HG03439 (cell line): ENCODE measurements around the gene ID2.
A peak's percentile ranks its signal among the peaks of the same experiment; 100 is the strongest.

Experiments
- ATAC-seq: cut with Tn5 transposase; IDR thresholded peaks from one replicate; pipeline ENCODE4 v1.9.1; 2021; ENCODE audit warnings: mild to moderate bottlenecking, moderate library complexity; ENCODE audit not compliant: unreplicated experiment

ID2 gene

DNA sequence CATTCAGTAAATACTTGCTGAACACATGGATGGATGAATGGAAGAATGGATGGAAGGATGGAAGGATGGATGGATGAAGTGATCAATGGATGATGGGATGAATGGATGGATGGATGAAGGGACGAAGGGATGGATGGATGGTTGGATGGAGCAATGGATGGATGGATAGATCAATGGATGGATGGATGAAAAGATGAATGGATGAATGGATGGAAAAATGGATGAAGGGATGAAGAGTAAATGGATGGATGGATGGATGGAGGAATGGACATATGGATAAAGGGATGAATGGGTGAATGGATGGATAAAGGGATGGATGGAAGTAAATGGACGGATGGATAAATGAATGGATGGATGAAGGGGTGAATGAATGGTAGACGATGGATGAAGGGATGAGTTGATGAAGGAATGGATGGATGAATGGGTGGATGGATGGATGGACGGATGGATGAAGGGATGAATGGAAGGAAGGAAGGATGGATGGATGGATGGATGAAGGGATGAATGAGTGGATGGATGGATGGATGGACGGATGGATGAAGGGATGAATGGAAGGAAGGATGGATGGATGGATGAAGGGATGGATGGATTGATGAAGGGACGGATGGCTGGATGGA, 13.9 kb upstream of the ID2 start:
- ATAC-seq, result no peak

DNA sequence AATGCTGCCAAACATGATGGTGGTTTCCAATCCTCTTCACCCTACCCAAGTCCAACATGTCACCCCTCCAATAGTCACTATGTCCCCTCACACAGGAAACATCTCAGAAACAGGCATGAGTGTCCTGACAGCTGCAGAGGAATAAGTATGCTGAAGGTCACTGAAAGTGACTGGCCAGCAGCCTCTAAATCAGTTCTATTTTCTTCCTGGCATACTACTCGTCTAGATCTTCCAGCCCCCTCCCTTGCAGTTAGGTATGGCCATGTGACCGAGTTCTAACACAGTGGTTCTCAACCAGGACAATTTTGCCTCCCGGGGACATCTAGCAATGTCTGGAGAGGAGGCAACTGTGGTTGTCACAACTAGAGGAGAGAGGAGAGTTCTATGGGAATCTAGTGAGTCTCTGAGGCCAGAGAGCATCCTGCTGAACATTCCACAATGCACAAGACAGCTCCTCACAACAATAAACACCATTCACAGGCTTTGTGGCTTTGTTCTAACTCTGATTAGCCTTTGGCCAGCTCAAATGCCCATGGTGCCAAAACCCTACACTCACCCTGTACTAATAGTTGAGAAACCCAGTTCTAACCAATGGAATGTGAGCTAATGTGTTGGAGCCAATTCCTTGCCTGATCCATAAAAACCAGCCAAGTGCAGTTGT, 12.6 kb upstream of the ID2 start:
- no peak for ATAC-seq

DNA sequence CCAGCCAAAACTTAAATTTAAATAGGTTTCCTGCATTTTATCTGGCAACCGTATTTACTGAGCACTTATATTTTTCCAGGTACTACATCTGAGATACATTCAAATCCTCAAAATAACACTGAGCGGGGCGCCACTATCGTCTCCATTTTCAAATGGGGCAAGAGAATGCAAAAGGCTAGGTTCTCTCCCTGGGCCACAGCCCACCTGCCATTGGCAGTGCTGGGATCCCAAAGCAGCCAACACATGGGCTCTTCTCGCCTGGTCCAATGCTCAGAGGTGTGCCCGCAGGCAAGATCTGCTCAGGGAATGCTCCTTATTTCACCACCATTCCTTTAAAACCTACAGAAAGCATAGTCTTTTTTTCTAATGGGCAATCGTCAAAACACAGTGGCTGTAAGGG, 11.3 kb upstream of the ID2 start:
- ATAC-seq, result no peak

DNA sequence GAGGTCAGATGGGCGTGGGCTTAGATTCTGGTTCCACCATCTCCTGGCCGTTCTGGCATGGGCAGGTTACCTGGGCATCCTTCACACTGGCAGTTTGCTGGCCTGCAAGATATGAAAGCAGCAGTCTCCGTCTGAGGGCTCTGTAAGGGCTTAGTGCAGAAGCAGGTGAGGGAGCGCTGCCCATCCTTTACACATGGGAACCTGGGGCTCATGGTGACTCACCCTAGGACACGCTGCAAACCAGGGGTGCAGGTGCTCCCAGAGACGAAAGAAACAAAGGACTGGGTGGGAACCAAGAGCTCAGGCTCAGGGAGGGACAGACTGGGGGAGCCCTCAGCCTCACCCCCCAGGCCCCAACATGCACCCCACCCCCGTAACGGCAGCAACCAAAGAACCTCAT, 10.7 kb upstream of the ID2 start:
- ATAC-seq, result no peak

DNA sequence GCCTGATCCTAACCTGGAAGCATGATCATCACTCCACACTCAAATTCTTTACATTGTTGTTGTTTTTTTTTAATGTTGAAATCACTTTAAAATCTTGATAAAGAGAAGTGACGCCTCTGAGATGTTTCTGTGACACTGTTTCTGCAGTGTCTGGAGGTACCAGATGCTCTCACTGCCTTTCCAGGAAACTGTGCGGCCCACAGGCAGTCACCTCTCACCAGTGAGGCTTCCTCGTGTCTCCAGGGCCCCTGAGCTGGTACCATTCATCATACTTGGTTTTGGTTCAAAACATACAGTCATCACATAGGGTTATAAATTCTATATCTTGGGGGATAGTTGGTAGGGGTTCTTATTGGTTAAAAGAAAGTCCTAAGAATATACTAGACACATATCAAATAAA, 10.1 kb upstream of the ID2 start:
- ATAC-seq, result no peak

DNA sequence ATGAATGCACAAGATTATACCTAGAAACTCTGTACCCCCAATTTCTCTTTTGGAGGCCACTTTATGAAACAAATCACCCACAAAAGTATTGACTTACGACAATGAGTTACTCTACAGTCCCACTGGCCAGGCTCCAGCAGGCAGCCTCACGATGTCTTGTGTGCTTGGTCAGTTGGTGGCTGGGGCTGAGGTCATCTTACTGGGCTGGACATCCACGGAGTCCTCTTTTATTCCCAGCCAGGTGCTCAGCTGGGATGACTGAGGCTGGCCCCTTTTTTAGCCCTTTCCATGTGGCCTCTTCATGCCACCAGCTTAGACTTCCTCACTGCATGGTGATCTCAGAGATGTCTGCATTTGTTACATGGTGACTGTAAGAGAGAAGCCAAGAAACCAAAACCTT, 8.9 kb upstream of the ID2 start:
- ATAC-seq, result no peak

DNA sequence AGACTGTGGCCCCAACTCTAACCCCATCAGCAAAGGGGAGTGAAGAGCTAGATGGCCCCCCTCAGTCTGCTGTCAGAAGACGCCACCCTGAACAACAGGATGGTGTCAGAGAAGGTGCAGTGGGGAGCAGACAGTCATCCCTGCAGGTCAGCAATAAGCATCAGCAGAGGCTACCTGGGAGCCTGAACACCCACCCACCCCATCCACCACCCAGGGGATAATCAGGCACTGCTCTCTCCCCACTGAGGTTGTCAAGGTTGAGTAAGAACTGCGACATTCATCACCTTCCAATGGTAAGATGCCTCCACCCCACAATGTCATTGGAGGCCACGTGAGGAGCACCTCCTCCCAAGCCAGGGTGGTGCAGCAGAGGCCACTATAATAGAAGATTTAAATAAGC, 8.5 kb upstream of the ID2 start:
- ATAC-seq, result no peak

DNA sequence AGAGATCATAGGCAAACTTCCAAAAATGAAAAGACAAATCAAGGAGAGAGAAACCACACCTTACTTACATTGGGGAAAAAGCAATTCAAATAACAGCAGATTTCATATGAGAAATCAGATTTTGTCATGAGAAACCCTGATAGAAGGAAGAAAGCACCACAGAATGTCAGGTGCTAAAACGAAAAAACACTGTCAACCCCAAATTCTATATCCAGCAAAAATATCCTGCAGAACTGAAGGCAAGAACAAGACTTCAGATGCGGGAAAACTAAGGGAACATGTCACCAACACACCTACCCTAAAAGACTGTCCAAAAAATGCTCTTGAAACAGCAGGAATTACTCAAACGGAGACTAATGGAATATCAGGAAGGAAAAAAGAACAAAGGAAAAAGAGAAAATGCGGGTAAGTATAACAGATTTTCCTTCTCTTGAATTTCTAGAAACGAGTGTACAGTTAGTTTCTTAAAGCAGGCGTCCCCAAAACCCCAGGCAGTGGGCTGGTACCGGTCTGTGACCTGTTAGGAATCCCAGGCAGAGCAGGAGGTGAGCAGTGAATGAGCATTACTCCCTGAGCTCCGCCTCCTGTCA, 7.3 kb upstream of the ID2 start:
- ATAC-seq, result no peak

DNA sequence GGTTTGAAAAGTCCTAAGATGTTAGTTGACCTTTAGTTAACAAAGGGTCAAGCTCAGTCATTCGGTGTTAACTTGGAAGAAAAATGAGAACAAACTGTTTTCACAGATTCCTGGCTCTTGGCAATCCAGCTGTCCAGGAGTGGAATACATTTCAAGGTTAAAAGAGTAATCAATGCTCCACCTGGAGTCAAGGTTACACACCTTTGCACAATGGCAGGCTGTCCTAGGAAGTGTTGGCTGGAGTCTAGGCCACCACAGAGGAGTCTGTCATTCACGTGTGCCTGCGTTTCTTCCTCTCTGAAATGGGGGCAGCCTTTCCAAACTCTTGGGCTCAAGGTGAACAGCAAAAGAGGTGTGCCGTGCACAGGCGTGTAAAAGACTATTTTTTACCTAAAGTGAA, 6.3 kb upstream of the ID2 start:
- no peak for ATAC-seq

DNA sequence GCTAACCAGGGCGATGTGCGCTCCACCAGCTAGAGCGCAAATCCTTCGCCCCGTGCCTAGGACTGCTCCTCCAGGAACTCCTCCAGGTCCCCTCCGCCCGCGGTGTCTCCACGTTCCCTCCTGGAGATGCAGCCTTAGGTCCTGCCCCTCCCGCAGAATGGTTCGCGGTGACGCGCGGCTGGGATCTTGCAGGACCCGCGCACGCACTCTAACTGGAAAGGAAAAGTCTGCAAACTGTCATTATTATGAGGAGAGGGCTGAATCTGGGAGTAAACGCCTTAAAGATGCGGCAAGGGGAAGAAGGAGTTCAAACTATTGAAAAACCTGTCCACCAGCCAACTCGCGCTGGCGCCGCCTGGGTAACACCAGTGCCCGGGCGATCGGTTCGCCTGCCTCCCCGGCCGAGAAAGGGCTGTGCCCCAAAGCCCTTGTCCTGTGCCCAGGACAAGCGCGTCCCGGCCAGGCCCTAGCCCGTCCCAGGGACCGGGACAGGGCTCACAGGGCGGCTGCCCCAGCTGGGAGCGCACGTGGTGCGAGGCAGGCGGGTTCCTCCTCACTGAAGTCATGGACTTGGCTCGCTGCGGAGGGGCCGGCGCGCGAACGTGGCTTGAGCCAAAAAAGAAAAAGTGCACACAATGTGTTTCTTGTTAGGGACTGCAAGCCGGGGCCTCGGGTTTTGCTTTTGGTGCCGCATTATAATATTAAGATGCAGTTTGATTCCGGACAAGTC, 5.5 kb upstream of the ID2 start:
- ATAC-seq, result no peak

DNA sequence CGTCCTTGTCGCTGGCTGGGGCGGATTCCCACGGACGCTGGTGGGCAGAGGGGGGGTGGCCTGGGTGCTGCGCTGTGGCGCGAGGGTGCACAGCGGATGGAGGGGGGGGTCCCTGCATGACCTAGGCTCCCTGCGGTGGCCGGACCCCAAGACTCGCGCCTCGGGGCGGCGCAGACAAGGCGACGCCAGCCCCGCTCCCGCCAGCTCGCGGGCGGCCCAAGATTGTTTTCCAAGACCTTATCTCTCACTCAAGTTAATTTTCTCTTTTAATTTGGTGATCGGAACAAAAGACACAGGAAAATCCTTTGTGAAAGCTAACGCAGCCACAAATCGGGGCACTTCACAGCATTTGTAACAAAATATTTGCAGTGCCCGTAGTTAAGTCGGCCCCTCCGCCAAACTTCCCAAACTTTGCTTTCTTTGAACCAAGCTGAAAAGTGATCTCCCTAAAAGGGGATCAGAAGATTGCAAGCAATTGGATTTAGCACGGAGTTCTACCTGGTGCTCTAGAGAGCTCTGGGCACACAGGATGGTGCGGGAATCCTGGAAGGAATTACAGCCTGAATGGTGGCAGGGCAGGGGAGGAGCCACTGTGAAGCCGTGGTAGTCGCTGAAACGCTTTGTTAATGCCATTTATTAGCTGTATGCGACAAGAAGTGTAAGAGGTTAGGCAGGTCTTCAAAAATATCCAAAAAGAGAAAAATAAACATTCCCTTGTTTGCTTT, 4.8 kb upstream of the ID2 start:
- no peak for ATAC-seq

DNA sequence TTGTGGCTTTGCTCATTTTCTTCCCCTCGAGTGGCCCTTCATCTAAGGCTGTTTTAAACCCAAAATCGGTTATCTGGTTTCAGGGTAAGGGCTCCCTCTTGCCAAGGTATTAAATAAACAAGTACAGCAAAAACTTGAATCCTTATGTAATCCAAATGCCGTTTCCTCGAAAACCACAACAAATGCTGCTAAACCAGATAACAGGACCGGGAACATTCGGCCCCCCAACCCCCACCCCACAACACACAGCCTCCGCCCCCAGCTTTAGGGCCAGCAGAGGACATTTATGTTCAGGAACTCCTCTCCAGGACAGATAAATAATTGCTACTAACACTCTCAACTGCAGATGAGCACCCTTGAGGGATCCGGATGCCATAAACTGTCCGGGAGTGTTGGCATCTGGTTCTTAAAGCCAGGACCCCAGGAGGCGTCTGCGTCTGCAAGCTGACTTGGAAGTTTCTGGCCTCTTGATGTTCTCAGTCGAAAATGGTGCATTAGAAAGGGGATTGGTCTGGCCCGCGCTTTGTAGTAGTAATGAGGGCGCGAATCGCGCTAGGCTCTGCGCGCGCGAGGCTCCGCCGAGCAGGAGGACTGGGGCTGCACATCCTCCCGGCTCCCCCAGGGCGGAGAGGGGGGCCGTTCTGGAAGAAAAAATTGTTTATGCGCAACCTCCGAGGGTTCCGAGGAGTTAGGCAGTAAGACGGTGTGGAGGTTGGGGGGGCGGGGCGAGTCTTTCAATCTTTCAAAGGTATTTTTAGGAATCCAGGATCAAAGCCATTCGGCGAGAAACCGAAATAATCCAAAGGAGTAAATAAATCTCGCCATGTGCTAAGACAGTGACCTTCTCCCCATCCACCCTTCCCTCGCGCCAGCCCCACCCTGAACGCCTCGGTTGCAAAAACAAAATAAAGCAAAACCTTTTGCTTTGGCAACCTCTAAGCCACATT, 3.9 kb upstream of the ID2 start:
- no peak for ATAC-seq

DNA sequence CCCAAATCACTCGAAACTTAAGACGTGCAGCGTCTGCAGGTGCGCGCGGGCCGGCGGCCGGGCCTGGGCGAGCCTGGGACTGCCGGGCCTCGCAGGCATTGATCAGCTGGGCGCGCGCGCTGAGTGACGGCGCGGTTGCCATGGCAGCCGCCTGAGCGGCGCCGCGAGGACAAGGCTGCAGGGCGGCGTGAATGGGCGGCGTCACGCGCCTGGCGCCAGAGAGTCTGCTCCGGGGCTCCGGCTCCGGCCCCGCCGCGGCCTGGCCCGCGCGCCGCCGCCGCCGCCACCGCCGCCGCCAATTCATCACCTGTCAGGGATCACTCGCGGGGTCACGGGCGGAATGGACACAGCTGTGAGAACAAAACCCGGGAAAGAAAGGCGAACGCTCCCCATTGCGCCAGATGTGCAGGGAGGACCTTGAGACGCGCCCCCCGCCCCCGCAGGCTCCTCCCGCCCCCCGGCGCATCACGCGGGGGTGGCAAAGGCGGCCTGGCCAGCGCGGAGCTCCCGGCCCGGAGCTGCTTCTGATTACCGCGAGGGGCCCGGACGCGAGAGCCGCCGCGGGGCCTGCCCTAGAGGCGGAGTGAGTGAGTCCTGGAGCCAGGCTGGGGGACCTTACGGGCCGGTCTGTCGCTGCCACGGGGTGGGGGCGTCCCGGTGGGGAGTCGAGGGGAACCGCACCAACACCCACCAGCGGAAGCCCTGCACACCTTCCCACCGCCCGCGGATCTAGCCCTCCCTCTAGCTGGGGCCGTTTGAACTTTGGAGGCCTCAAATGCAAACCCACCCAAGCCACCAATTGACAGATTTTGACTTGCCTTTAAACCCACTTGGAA, 2.9 kb upstream of the ID2 start:
- ATAC-seq, result peak; percentile 52

DNA sequence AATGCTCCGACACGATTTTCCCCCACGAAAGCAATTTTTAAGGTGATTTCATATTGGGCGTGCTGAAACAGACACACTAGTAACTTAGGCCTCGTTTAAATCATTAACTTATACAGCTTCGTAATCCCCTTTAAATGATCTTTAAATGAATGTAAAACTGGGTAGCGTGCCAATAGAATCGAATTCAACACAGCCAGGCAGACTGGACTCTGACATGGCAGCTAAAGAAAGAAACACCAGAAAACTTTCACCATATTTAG, 2.4 kb upstream of the ID2 start:
- no peak for ATAC-seq

DNA sequence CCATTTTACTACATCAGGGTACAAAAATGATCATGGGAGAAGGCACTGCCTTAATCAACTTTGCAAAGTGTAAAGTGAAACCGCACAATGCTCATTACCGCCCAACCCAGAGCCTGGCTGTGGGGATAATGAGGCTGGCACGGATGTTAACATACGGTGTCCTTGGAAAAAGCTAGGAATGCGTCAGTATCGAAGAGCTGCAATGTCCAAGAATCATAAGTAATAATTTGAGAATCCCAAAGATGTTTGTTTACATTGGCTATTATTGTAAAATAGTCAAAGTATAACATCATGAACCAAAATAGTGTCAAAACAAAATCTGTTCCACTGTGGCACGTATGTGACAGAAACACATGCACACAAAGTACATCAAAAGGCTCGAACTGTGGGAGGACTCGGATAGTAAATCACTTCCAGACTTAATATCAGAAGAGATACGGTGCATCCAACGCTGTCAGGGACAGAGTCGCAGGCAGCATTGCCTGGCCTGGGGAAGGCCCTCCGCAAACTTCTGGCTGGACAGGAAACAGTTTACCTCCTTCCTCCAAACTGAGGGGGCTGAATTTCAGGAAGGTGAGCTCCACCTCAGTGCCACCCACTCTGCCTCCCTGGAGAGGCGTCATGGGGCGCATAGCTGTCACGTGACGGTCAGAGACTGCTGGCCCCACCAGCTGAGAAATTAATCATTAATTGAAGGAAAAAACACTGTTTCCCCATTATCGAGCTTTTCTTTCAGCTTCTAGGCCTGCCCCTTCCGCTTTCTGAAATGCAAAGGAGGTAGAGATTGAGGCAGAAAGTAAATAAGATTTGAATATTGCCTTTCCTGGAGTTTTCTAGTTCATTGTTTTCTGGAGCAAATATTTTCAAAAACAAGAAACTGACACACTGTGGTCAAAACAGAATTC, 1.8 kb upstream of the ID2 start:
- no peak for ATAC-seq

DNA sequence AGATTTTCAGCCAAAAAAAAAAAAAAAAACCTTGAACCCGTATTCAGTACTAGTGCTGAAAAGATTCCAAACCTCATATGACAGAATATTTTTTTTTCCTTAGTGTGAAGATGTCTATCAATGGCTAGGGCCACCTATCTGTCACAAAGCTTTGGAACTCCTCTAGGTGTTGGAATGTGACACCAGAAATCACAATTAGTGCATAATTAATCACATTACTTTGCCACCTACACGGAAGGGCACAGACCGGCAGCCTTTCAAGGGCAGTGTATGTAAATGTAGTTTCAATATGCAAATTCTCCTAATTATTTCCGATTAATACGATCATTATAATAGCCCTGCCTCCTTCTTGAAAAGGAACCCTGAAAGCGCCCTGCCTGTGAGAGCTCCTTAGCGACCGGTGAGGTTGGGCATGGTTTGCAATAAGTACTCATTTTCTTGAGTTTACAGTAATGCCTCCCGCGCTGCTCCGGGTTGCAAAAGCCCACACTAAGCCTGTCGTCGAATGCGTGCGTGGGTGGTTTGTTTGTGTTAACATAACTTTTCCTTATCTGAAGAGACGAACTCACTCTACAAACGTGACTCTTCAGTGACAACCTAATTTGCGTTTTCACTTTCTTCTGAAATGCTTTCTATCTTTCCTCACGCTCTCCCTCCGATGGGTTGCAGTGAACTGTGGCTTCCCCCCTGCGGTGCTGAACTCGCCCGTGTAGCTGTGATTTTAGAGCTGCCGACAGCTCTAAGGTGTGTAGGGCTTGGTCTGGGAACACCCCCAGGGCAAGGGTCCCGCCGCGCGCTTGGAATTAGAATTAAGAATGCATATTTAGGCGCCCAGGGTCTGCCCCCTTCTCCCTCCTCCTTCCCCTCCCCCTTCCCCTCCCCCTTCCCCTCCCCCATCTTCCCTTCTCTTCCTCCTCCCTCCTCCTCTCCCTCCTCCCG, 765 bp upstream of the ID2 start:
- no peak for ATAC-seq
